GM21737 (cell line): ENCODE measurements around the gene TMEM129.
"Not testable (repeated sequence)": the region's sequence is repeated elsewhere in the genome, so short reads cannot be mapped to it uniquely, and the experiment has no call there.

Experiments
- ATAC-seq: cut with Tn5 transposase; IDR thresholded peaks from one replicate; pipeline ENCODE4 v1.9.1; 2021; ENCODE audit warnings: mild to moderate bottlenecking, moderate library complexity; ENCODE audit not compliant: unreplicated experiment

The TMEM129 gene

DNA sequence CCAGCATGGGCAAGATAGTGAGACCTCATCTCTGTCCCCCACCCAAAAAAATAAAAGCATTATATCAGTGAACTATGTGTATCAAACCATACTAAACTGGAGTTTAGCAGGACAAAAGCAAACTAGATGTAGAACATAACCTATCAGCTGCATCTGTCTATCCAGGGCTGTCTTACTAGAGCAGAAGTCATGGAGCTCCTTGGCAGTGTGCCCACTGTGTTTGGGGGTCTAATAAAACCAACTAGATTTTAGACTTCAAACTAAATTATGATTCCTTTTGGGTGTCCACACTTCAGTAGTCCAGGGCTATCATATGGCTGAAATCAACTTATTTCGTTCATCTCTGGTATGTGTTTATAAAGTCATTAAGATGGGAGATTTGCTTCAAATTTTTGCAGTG lies 17.3 kb downstream of the TMEM129 start:
- ATAC-seq: no peak

DNA sequence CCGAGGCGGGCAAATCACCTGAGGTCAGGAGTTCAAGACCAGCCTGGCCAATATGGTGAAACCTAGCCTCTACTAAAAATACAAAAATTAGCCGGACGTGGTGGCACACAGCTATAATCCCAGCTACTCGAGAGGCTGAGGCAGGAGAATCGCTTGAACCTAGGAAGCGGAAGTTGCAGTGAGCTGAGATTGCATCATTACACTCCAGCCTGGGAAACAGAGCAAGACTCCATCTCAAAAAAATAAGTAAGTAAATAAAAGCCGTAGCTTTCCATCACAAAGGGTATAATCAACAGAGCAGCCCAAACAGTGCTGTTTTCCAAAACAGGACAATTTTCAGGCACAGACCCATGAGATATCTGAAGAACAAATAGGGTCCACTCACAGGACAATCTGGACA lies 19.5 kb downstream of the TMEM129 start:
- ATAC-seq: not testable (repeated sequence)

DNA sequence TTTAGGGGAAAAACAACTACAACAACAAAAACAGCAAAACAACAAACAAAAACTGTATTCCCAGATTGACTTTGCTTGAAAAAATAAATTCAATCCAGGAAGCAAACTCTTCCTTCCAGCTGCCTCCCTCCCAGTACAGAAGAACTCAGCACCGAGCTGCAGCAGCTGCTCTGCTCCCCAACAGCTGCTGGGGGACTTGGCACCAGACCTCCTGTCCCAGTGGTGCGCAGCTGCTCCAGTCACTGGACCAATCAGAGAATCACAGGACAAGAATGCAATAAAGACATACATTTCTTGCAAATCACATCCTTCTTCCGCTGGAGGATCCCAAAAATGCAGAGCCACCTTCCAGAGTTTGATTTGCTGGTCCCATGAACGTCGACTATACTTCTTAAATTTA lies 25.2 kb downstream of the TMEM129 start:
- ATAC-seq: no peak

DNA sequence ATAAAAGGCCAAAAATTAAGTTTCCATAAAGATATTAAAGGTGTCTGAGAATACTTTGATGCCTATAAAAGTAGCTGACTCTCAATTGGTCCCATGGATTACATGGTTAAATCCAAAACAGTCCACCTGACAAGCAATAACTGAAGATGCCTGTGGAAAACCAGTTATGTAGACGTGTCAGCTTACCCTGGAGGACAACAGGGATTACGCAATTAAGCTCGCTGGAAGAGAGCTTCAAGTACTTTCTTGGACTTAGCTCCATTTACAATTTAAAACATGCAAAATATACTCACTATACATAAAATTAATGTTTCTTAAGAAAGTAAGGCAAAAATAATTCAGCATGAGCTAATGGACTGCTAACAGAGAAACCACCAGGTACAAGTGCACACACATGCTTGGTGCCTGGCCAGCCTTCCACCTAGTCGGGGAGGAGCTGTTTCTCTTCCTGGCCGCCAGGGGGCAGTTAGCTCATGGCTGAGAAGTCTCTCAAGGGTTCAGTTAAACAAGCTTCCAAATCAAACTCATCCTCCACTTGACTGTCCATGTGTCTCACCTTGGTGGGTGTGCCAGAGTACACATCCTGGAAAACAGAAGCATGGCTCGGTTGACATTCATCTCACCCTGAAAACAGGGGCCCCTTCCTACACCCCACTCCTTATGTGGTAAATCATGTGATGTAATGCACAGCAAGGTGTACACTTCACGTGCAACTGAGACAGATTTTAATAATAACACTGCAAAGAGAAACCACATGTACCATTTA lies 27.8 kb downstream of the TMEM129 start:
- ATAC-seq: no peak

DNA sequence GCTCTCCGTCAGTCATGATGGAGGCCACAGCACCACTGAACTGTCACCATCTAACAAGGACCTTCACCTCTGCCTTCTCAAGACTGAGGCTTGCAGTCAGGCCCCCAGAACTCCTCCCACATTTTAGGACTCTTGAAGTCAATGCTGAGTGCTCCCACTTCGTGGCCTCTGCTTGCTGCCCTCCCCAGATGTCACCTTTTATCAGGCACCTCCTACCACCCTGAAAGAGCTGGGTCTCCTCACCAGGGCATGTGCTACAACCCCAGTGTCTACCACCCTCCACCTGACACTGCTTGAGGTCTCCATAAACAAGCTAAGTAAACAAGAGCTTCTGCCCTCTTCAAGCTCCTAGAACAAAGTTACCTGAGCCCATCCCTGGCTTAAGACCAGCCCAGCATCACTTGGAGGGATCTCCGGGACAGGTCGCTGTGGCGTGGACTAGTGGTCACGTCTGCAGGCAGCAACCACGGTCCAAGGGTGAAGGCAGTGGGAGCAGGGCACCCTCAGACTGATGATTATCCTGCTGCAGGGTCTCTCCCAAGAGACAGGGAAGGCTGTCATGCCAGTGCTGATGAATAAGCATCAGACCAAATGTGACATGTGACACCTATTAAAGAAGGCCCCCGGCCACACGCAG lies 29.3 kb downstream of the TMEM129 start:
- ATAC-seq: no peak

DNA sequence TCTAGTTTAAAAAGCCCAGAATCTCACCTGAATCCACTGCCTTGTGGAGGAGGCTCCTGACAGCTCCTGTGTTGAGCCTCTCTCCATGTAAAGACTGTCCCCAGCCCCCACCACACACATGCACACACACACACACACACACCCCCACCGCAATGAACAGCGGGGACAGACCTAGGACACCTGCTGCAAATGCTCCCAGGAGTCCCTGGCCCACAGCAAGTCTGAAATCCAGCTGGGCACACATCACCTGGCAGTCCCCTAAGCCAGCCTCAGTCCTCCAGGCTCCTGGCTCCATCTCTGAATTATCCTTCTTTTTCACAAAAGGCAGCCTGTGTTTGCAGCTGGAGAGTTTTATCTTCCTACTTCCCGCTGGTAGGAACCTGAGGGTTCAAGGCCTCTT lies 30.4 kb downstream of the TMEM129 start:
- ATAC-seq: no peak

DNA sequence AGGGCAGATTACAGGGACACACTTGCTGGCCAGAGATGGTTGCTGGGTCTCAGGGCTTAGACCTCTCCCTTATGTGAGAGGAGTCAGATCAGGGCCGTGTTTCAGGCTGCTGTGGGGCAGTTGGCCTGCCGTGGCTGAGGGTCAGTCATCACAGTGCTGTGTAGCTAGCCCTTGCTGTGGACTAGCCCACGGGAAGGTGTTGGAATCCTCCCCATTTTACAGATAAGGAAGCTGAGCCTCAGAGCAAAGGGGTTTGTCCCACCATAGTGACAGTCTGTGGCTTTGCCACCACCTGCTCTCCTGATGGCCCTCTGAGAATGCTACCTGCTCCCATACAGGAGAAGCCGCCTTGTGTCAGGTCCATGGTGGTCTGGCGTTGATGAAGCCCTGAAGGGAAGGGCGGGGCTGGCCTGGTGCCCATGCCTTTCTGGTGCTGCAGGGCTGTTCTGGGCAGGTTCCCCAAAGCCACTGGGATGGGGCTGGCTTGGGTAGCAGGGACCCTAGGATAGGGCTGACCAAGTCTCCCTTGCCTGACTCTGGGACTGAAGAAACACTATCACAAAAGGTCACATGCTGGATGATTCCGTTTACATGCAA lies 34.6 kb downstream of the TMEM129 start:
- ATAC-seq: no peak

DNA sequence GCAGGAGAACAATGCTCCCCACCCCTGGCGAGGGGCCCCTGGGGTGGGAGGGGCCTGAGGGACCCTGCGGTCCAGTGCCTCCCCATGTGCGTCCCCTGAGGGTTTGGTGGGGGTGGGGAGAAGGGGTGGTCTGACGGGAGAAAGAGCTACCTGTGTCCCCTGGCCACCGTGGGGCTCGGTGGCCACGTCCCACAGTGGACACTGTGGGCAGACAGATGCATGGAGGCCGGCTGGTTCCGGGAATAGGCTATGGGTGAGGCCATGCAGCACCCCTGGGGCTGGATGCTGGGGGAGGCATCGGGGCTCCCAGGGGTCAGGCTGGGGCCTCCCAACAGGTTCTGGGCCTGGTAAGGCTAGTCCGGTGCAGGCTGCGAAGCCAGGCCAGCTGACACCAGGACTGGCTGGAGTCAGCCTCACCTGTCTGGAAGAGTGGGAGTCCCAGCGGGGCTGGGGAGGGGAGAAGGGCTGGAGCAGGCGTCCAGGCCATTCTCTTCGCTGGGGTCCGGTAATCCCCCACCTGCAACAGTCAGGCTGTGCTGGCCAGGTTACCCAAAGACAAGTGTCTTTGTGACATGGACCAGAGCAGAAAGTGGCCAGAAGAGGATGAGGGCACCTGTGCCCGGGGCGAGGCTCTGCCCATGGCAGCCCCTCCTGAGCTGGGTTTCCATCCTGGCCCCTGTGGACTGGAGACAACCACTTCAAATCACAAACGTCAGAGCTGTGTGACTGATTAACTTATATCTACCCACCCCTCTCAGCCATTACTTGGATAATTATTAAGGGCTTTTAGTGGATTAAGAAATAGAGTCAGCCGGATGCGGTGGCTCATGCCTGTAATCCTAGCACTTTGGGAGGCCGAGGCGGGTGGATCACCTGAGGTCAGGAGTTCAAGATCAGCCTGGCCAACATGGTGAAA lies 35.6 kb downstream of the TMEM129 start:
- ATAC-seq: no peak

DNA sequence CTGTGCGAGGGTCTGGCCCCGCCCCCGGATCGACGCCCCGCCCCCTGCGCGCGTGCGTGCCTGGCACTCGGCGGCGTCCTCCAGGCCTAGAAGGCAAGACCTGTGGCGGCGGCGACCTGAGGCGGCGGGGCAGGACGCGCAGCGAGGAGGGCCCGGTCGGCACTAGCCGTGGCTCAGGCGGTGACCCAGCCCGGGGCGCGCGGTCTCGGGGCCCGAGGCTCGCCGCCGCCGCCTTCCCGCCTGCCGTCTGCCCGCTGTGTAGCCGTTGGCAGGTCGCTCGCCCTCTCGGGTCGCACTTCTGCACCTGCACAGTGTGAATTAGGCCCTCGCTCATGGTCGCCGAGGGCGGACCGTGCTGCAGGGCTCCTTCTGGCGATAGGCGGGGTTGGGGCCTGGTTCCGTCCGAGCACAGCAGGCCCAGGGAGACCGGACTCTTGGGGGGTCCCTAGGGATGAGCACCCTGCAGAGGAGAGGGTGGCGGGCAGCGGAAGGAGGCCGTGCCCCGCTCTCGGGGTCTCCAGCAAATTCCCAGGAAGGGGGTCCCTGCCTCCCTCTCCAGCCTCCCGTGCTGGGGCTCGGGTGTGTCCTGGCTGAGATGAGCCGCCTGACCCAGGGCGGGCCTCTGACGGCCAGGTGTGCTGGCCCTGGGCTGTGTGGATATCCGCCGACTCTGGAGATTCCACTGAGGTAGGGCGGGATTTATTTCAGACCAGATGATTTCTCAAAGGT lies 36.5 kb downstream of the TMEM129 start:
- ATAC-seq: peak; percentile 3

DNA sequence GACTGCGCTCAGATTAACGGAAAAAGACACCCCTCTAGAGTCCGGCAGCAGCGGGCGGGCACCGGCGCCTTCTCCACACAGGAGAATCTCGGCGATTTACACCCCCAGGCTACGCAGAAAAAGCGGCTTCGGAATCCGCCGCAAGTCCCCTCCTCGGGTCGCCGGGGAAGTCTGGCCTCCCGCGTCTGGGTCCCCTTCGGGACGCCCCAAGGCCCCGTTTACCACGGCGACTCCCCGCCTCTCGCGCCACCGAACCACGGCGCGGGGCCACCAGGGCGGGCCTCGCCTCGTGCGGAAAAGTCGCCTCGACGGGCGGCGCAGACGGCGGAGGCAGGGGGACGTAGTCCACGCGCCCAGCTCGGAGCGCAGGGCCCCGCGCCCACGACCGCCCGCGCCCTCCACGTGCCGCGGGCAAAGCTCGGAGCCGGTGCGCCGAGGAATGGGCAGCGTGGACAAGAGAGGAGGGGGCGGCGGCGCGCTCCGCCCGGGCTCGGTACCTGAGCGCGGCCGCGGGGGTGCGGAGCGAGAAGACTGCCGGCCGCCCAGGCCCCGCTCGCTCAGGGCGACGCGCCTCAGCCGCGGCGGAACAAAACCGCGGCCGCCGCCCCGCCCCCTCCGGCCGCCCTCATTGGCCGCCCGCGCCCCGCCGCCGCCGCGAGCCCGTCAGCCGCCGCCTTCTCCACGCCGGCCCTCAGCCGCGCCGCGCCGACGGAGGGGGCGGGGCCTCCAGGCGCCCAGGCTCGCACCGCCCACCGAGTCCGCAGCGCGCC lies 37.2 kb downstream of the TMEM129 start, which contains the start of gene FAM53A:
FAM53A (minus strand) TSS at position 578 of the 770 bp plus-strand sequence. CDS start 15,572 bp downstream, outside the sequence.
- ATAC-seq: peak; percentile 87

DNA sequence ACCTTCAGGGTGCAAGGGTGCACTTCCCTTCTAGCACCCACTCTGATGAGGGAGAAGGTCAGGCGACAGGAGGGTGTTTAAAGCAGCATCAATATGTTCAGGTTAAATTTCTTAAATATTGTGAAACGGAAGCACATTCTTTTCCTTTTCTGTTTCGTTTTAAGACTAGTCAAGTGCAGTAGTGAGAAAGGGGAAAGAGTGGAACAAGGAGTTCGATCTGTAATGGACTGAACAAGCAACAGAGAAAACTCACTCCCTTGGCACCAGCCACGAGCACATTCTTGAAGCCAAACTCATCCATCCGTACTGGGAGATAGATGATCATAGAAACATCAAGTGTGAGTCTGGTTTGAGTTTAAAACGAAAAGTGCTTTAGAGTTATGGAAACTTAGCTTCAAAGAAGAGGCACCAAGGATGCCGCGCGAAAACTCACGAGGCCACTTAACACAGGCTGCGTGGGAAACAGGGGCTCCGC lies 37.8 kb downstream of the TMEM129 start:
- ATAC-seq: no peak

DNA sequence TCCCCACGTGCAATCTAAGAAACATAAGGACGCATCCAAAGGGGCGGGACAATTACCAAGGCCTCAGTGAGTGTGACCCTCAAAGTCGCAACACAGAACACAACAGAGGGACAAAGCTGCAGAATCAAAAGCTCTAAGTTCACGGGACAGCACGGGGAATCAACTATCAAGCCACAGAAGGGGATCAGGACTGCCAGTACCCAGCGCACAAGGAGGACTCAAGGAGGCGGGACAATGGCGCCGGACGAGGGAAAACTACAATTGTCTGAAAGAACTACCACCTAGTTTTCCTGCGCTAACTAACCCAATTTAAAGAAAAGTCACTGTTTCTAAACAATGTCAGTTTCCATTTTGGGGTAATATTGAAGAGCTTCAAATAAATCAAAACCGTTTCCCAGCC lies 38.3 kb downstream of the TMEM129 start:
- ATAC-seq: no peak

DNA sequence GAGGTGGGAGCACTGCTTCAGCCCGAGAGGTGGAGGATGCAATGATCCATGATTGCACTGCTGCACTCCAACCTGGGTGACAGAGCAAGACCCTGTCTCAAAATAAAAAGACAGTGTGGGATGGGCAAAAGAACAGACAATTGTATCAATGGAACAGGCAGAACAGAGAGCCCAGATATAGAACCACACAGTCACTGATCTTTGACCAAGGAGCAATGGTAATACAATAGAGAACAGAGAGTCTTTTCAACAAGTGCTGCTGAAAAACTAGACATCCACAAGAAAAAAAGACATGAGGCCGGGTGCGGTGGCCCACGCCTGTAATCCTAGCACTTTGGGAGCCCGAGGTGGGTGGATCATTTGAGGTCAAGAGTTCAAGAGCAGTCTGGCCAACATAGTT lies 42.9 kb downstream of the TMEM129 start:
- no peak for ATAC-seq

DNA sequence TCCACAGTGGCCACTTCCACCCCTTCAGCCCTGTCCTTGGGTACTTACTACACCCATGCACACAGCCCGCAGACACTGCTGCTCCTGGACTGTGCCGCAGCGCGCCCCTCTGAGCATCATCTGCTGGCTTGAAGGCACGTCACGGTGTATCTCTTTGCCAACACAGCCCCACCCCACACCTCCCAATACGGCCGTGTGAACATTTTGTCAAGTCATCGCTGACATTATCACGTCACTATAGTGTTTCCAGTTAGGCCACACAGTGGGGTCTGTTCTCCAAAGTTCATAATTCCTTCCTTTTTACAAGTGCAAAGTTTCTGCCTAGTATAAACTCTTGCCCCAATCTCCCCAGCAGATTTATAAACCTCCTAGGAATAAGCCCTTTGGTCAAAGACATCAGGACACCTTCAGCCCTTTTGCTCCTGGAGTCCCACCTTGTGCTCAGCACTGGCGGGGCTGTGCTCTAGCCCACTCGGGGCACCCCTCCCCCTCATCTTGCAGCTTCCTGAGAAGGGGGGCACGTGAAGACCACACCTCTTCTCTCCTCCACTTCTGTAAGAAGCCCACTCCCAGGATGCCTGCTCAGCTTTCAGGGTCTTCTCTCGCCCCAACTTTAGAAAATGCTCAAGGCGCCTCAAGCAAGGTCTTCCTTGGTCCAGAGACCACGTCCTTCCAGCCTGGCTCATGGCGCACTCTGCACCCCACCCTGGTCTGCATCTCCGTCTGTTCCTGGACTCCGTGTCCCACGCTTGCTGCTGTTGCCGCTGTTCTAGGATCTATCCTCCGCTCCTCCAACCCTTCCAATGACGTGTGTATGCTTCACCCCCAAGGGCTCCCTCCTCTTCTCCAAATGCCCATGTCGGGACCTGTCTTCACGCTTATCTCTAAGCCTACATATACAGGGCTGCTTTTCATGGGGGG lies 44.3 kb downstream of the TMEM129 start:
- ATAC-seq: no peak

DNA sequence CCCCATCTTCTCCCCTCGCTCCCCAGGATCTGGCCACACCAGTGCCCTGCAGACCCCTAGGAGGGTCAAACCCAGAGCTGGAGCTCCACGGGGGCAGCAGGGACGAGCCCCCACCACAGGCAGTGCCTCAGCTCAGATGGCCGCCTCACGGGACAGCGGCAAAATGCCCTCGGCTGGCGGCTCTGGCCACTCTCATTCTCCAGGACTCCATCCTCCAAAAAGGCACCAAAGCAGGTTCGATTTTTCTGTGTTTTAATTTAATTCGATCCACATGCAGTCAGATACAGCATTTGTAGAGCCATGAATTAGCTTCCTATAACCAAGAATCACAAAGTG lies 45.4 kb downstream of the TMEM129 start:
- no peak for ATAC-seq

DNA sequence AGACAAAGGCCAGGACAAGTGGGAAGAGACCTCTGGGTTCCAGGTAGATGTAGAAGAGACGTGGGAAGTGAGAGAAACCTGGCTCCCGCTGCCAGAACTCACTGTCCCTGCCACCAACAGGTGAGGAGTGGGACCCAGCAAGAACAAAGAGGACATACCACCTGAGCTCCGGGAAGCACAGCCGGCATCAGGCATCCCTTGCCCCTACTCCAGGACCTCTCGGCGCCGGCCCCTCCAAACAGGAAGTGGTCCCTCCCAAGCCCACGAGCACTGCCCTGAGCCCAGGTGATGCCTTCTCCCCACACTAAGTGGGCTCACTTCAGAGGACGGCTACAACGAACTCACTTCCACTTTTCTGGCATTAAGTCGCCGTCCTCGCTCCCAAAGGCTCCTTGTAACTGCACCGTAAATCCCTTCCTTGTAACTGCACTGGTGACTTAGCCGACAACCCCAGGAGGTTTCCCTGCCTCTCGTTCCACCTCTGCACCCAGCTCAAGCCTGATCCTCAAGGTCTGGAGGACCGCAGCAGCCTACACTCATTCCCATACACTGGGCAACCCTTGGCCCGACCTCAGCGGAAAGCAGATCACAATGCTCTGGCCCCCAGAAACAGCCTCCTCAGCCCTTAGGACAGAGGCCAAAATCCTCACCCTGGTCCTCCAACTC lies 45.9 kb downstream of the TMEM129 start:
- no peak for ATAC-seq

DNA sequence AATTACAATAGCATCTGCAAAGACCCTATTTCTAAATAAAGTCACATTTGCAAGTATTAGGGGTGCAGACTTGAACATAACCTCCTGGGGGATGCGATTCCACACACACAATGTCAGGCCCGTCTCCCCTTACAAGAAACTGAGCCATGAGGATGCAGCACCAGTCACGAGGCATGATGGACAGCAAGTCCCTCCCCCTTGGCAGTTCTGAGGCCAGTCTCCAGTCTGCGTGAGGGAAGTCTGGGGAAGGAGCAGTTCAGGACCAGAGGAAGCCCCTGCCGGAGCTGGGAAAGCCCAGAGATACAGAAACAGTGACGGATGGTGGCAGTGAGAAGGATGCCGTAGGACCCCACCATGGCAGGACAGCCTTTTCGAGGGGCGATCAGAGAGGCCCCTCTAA lies 46.4 kb downstream of the TMEM129 start:
- no peak for ATAC-seq

DNA sequence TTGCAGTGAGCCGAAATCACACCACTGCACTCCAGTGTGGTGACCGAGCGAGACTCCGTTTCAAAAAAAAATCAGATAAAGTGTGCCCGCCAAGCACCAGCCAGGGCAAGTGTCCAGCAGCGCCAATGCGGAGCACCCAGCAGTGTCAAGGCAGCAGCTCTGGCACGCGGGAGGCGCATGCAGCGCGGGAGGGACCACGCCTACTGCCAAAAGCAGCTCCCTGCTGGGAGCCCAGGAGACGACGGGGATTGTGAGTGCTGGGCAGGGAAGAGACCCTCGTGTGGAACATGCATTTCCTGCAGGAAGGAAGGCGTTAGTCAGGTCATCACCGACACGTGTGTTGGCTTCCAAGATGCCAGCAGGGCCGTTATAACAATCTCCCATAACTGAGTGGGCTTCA lies 47.5 kb downstream of the TMEM129 start:
- no peak for ATAC-seq
